Measurements from ENCODE around the gene TUBB8B.
"Not testable (repeated sequence)": the region's sequence is repeated elsewhere in the genome, so short reads cannot be mapped to it uniquely, and the experiment has no call there.

GRCh38 chr18:67701-68100 lies 18.3 kb upstream of the TUBB8B start:
- TF ChIP-seq CTCF (conservative IDR thresholded peaks at IDR 0.05; ENCODE audit: low read depth, low read length); EZH2 (IDR thresholded peaks at IDR 0.05; ENCODE audit: borderline replicate concordance, low read depth, low read length, poor library complexity, severe bottlenecking): not testable (repeated sequence)
